Measurements from ENCODE around the gene BIRC5.

GRCh38 chr17:78176548-78177025 lies 37.5 kb upstream of the BIRC5 start:
- TF ChIP-seq POLR2A (IDR thresholded peaks at IDR 0.05): no peak
- peak; percentile 91 to 94 (median 92) for TF ChIP-seq CTCF (IDR thresholded peaks at IDR 0.05)
- TF ChIP-seq EP300 (IDR thresholded peaks at IDR 0.05; ENCODE audit: low read depth): no peak
- peak in 1 of 3 donors; percentile 37 for TF ChIP-seq POLR2AphosphoS5 (IDR thresholded peaks at IDR 0.05)
